IMR-90 (cell line): ENCODE measurements around the gene RAI1. TPM values are rescaled to one million over a fixed set of nuclear protein-coding genes. Genes with fewer than 3 reads are reported as not detected.

Experiments
- ATAC-seq: fragments of 200-7000 bp; cut with Tn5 transposase; 2 replicates; pipeline ENCODE4 v1.9.1; 2020; ENCODE audit warnings: low read depth, mild to moderate bottlenecking, moderate library complexity
- BruUV-seq: library from RNA; stranded (reverse); fragments of 400-500 nt; replicated peaks from 2 replicates; lab custom pipeline; 2021; lab: Mats Ljungman, UMichigan
- CTCF ChIA-PET: fragments of 300-600 bp; formaldehyde crosslinking; extraction: SDS; loops from one replicate; lab custom pipeline; 2021; ENCODE audit warnings: antibody characterized with exemption; lab: Yijun Ruan, JAX
- POLR2A ChIA-PET: fragments of 300-600 bp; sonication (Branson Sonifier 250); formaldehyde crosslinking; loops from one replicate; lab custom pipeline; 2022; ENCODE audit warnings: antibody characterized with exemption; ENCODE audit not compliant: unreplicated experiment; lab: Charles Lee
- DNase-seq: peaks from one replicate; pipeline ENCODE4 v3.0.0; 2013
- H2AFZ ChIP-seq: replicated peaks from 2 replicates; pipeline ENCODE3; 2013; ENCODE audit warnings: low read length, mild to moderate bottlenecking; ENCODE audit not compliant: poor library complexity
- H2AK5ac ChIP-seq: 2 replicates; pipeline ENCODE4 v1.6.1; 2013; ENCODE audit warnings: low read depth, low read length, inconsistent platforms
- H2AK9ac ChIP-seq: replicated peaks from 2 replicates; pipeline ENCODE3; 2013; ENCODE audit warnings: mild to moderate bottlenecking, low read depth, low read length, moderate library complexity; ENCODE audit not compliant: poor library complexity
- H2BK120ac ChIP-seq: 2 replicates; pipeline ENCODE4 v1.6.1; 2013; ENCODE audit warnings: low read depth, low read length, inconsistent platforms
- H2BK15ac ChIP-seq: 3 replicates; pipeline ENCODE4 v1.6.1; 2013; ENCODE audit warnings: low read depth, low read length, inconsistent platforms
- H2BK20ac ChIP-seq: 2 replicates; pipeline ENCODE4 v1.6.1; 2013; ENCODE audit warnings: low read depth, mild to moderate bottlenecking, inconsistent platforms, low read length, moderate library complexity
- H2BK5ac ChIP-seq: 2 replicates; pipeline ENCODE4 v1.6.1; 2013; ENCODE audit warnings: mild to moderate bottlenecking, low read depth, low read length, inconsistent platforms; ENCODE audit not compliant: poor library complexity, severe bottlenecking
- H3K14ac ChIP-seq: replicated peaks from 2 replicates; pipeline ENCODE4 v1.6.1; 2013; ENCODE audit warnings: low read depth, low read length, inconsistent platforms
- H3K18ac ChIP-seq: 2 replicates; pipeline ENCODE4 v1.6.1; 2013; ENCODE audit warnings: low read depth, low read length, control low read depth
- H3K23ac ChIP-seq: 2 replicates; pipeline ENCODE4 v1.6.1; 2013; ENCODE audit warnings: low read depth, low read length, inconsistent platforms
- H3K27ac ChIP-seq: 2 replicates; pipeline ENCODE4 v1.5.1; 2013; ENCODE audit warnings: mild to moderate bottlenecking, control low read depth, low read length; ENCODE audit not compliant: insufficient read depth
- H3K27me3 ChIP-seq: 2 replicates; pipeline ENCODE4 v1.6.1; 2013; ENCODE audit warnings: low read length; ENCODE audit not compliant: control insufficient read depth, insufficient read depth
- H3K36me3 ChIP-seq: 2 replicates; pipeline ENCODE4 v1.6.1; 2013; ENCODE audit warnings: low read length, mixed read lengths; ENCODE audit not compliant: control insufficient read depth, insufficient read depth
- H3K4ac ChIP-seq: 2 replicates; pipeline ENCODE4 v1.6.1; 2013; ENCODE audit warnings: low read depth, low read length, inconsistent platforms
- H3K4me1 ChIP-seq: 2 replicates; pipeline ENCODE4 v1.6.1; 2013; ENCODE audit warnings: low read length, mixed read lengths; ENCODE audit not compliant: control insufficient read depth, insufficient read depth
- H3K4me2 ChIP-seq: 2 replicates; pipeline ENCODE4 v1.6.1; 2013; ENCODE audit warnings: low read depth, mild to moderate bottlenecking, control low read depth, low read length, moderate library complexity
- H3K4me3 ChIP-seq: 2 replicates; pipeline ENCODE4 v1.5.1; 2013; ENCODE audit warnings: low read depth, mild to moderate bottlenecking, control low read depth, low read length, moderate library complexity; ENCODE audit not compliant: insufficient read depth
- H3K56ac ChIP-seq: 2 replicates; pipeline ENCODE4 v1.6.1; 2013; ENCODE audit warnings: low read length, inconsistent platforms; ENCODE audit not compliant: insufficient read depth; ENCODE audit errors: extremely low read depth
- H3K79me1 ChIP-seq, 2 experiments: 2 replicates each; pipeline ENCODE4 v1.6.1; 2013; ENCODE audit warnings: low read length in 2 of 2, inconsistent platforms in 1 of 2, low read depth in 1 of 2
- H3K9ac ChIP-seq: 2 replicates; pipeline ENCODE4 v1.6.1; 2013; ENCODE audit warnings: low read depth, low read length, control low read depth
- H3K9me1 ChIP-seq: 2 replicates; pipeline ENCODE4 v1.6.1; 2013; ENCODE audit warnings: low read length, inconsistent platforms; ENCODE audit not compliant: insufficient read depth
- H3K9me3 ChIP-seq: 2 replicates; pipeline ENCODE4 v1.6.1; 2013; ENCODE audit warnings: low read length; ENCODE audit not compliant: control insufficient read depth, insufficient read depth
- H4K20me1 ChIP-seq: 2 replicates; pipeline ENCODE4 v1.6.1; 2013; ENCODE audit warnings: low read length, inconsistent platforms; ENCODE audit not compliant: insufficient read depth
- H4K5ac ChIP-seq: 2 replicates; pipeline ENCODE4 v1.6.1; 2013; ENCODE audit warnings: mild to moderate bottlenecking, low read depth, low read length, control low read depth
- H4K8ac ChIP-seq, 2 experiments: 2 replicates each; pipeline ENCODE4 v1.6.1; 2013; ENCODE audit warnings: low read depth in 2 of 2, low read length in 2 of 2, control low read depth in 1 of 2, inconsistent platforms in 1 of 2
- H4K91ac ChIP-seq: 2 replicates; pipeline ENCODE4 v1.6.1; 2013; ENCODE audit warnings: low read depth, low read length, inconsistent platforms; ENCODE audit not compliant: insufficient read depth
- BHLHE40 ChIP-seq: fragments of 150-350 bp; IDR thresholded peaks from 2 replicates; pipeline ENCODE4 v1.6.1; 2016; ENCODE audit warnings: mild to moderate bottlenecking, low read depth, low read length
- CEBPB ChIP-seq: IDR thresholded peaks from 2 replicates; pipeline ENCODE4 v1.6.1; 2012; ENCODE audit warnings: low read depth, low read length, improper control_type of control experiment
- CHD1 ChIP-seq: IDR thresholded peaks from 2 replicates; pipeline ENCODE4 v1.6.1; 2012; ENCODE audit warnings: low read depth, low read length, improper control_type of control experiment
- CTCF ChIP-seq: conservative IDR thresholded peaks from 2 replicates; pipeline ENCODE4 v1.5.1; 2012; ENCODE audit warnings: mild to moderate bottlenecking, low read depth, low read length, improper control_type of control experiment
- ELK1 ChIP-seq: fragments of 150-350 bp; IDR thresholded peaks from 2 replicates; pipeline ENCODE4 v1.6.1; 2016; ENCODE audit warnings: low read depth, mild to moderate bottlenecking, low read length, moderate library complexity, borderline replicate concordance
- FOS ChIP-seq: fragments of 150-350 bp; IDR thresholded peaks from 2 replicates; pipeline ENCODE4 v1.6.1; 2016; ENCODE audit warnings: low read depth, low read length
- MAFK ChIP-seq: IDR thresholded peaks from 2 replicates; pipeline ENCODE4 v1.6.1; 2012; ENCODE audit warnings: low read depth, low read length, improper control_type of control experiment
- MAZ ChIP-seq: IDR thresholded peaks from 2 replicates; pipeline ENCODE4 v1.6.1; 2012; ENCODE audit warnings: low read depth, mild to moderate bottlenecking, low read length, improper control_type of control experiment, moderate library complexity, borderline replicate concordance
- MXI1 ChIP-seq: IDR thresholded peaks from 2 replicates; pipeline ENCODE4 v1.6.1; 2012; ENCODE audit warnings: low read depth, mild to moderate bottlenecking, low read length, moderate library complexity, borderline replicate concordance
- NFE2L2 ChIP-seq: fragments of 150-350 bp; IDR thresholded peaks from 2 replicates; pipeline ENCODE4 v1.6.1; 2016; ENCODE audit warnings: low read depth, mild to moderate bottlenecking, low read length
- POLR2A ChIP-seq: IDR thresholded peaks from 2 replicates; pipeline ENCODE4 v1.6.1; 2012; ENCODE audit warnings: mild to moderate bottlenecking, low read depth, low read length
- RAD21 ChIP-seq: IDR thresholded peaks from 2 replicates; pipeline ENCODE4 v1.6.1; 2012; ENCODE audit warnings: low read length, improper control_type of control experiment
- RCOR1 ChIP-seq: IDR thresholded peaks from 2 replicates; pipeline ENCODE4 v1.6.1; 2012; ENCODE audit warnings: mild to moderate bottlenecking, low read length, improper control_type of control experiment; ENCODE audit not compliant: insufficient replicate concordance
- RFX5 ChIP-seq: IDR thresholded peaks from 2 replicates; pipeline ENCODE4 v1.8.0; 2012; ENCODE audit warnings: low read depth, mild to moderate bottlenecking, low read length, moderate library complexity
- SMC3 ChIP-seq: fragments of 150-350 bp; IDR thresholded peaks from 2 replicates; pipeline ENCODE4 v1.6.1; 2016; ENCODE audit warnings: low read depth, mild to moderate bottlenecking, antibody characterized with exemption, low read length, moderate library complexity
- WGBS, 2 experiments: methylation state at CpG; one replicate each; pipeline versions ENCODE4 v1.1.5 to v1.1.7; 2013; ENCODE audit warnings: missing lambda C conversion rate in 2 of 2; ENCODE audit not compliant: insufficient read length in 1 of 2; ENCODE audit errors: extremely low coverage in 2 of 2; 5-methylcytosine and 5-hydroxymethylcytosine counted together
- dilution Hi-C: fragments of 300-500 bp; cut with HindIII; formaldehyde crosslinking; loops from one replicate; pipeline ENCODE4 v1.14.3; 2018; ENCODE audit warnings: low sequenced_read_pairs; ENCODE audit not compliant: unreplicated experiment
- in situ Hi-C: fragments of 300-500 bp; cut with MboI; formaldehyde crosslinking; loops from 3 replicates; pipeline ENCODE4 v1.14.3; 2019; ENCODE audit warnings: low sequenced_read_pairs, inconsistent platforms, mixed read lengths
- intact Hi-C: fragments of 100-400 bp; cut with micrococcal nuclease; formaldehyde crosslinking; loops from 2 replicates; pipeline ENCODE4 v1.10.0; 2022
- polyA plus RNA-seq, 3 experiments: library from polyadenylated mRNA; depleted of rRNA; stranded (reverse); fragments of >200 nt; gene quantifications; 2 replicates each; pipeline ENCODE4 v1.2.3, GENCODE V29; 2012; ENCODE audit warnings: low replicate concordance in 1 of 3
- total RNA-seq: library from RNA; depleted of rRNA; stranded (reverse); fragments of >200 nt; gene quantifications from 2 replicates; pipeline ENCODE4 v1.2.3, GENCODE V29; 2012
- TF ChIP-seq, protein P1 (sequence below): fragments of 150-350 bp; IDR thresholded peaks from 2 replicates; pipeline ENCODE4 v1.6.1; 2017; ENCODE audit warnings: mild to moderate bottlenecking, antibody characterized with exemption, low read length, low read depth

Gene RAI1
- total and polyA plus RNA-seq, 2 of the 4 experiments (the other 2 are of a cell fraction) = 1.8 to 10.5 TPM

- WGBS, 2 experiments = 100% methylated on average over 1 of the region's 2 CpGs; no CpG with 5 or more reads in 1 of the 2 experiments
- H3K4ac ChIP-seq = no peak overlapping the region
- no peak overlapping the region for H2BK15ac ChIP-seq
- H3K9ac ChIP-seq = no peak overlapping the region
- TF ChIP-seq RCOR1 (no peak), SMC3 (no peak), FOS (no peak), BHLHE40 (no peak), NFE2L2 (no peak), ELK1 (no peak), CHD1 (no peak), CEBPB (no peak), MAZ (no peak), MAFK (no peak), CTCF (no peak), POLR2A (no peak), RAD21 (no peak), RFX5 (no peak), MXI1 (no peak)
- TF ChIP-seq, protein P1, sequence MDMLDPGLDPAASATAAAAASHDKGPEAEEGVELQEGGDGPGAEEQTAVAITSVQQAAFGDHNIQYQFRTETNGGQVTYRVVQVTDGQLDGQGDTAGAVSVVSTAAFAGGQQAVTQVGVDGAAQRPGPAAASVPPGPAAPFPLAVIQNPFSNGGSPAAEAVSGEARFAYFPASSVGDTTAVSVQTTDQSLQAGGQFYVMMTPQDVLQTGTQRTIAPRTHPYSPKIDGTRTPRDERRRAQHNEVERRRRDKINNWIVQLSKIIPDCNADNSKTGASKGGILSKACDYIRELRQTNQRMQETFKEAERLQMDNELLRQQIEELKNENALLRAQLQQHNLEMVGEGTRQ = no peak
- dilution Hi-C loops (no loop called here), intact Hi-C loops (no loop called here), in situ Hi-C loops (no loop called here)
- no TSS peak for BruUV-seq
- H4K20me1 ChIP-seq = peaks cover 97% of the 10 kb centered on the region
- no peak overlapping the region for H3K27ac ChIP-seq
- peaks cover 5% of the 10 kb centered on the region for H3K36me3 ChIP-seq
- H3K4me1 ChIP-seq = peaks cover 61% of the 10 kb centered on the region
- DNase-seq = no peak
- no peak overlapping the region for H2BK5ac ChIP-seq
- H3K9me1 ChIP-seq = peaks cover 59% of the 10 kb centered on the region
- ATAC-seq = no peak
- ChIA-PET CTCF (no interaction called here), POLR2A (no interaction called here)
- no peak overlapping the region for H2BK120ac ChIP-seq
- H3K4me3 ChIP-seq = no peak overlapping the region
- H2AFZ ChIP-seq = no peak overlapping the region
- H3K23ac ChIP-seq = no peak overlapping the region
- H3K14ac ChIP-seq = no peak overlapping the region
- no peak overlapping the region for H4K91ac ChIP-seq
- H2AK5ac ChIP-seq = no peak overlapping the region
- no peak overlapping the region for H3K4me2 ChIP-seq
- H3K9me3 ChIP-seq = no peaks in the 10 kb centered on the region
- H3K79me1 ChIP-seq = peaks cover 53 to 94% of the 10 kb centered on the region in 2 experiments
- H4K8ac ChIP-seq = no peak overlapping the region
- H3K18ac ChIP-seq = no peak overlapping the region
- H4K5ac ChIP-seq = no peak overlapping the region
- H3K56ac ChIP-seq = no peak overlapping the region
- H2AK9ac ChIP-seq = no peak overlapping the region
- no peaks in the 10 kb centered on the region for H3K27me3 ChIP-seq
- no peak overlapping the region for H2BK20ac ChIP-seq
Measured at GRCh38 chr17:17704931-17705330, 23.7 kb downstream of the RAI1 start.
